ENCODE results near the gene SPATA9. TPM values are rescaled to one million over a fixed set of nuclear protein-coding genes. Genes with fewer than 3 reads are reported as not detected.

The SPATA9 gene
- total and polyA plus RNA-seq, 2 of the 8 experiments (the other 6 are each of a cell fraction or from before 2014, with no cell fraction given): not detected

GRCh38 chr5:95717439-95717838 is 34.6 kb upstream of the SPATA9 start:
- no peak overlapping the region for H2BK15ac ChIP-seq (ENCODE audit: low read length)
- H3K9ac ChIP-seq (replicated peaks in 1 of 4; ENCODE audit: extremely low read depth in 1 of 4, low read depth in 3 of 4, low read length in 3 of 4): no peak overlapping the region
- no peaks in the 10 kb centered on the region for H3K9me3 ChIP-seq (ENCODE audit: insufficient read depth in 2 of 2, low read depth in 1 of 2, low read length in 1 of 2)
- H3K79me2 ChIP-seq (ENCODE audit: control insufficient read depth in 1 of 2, insufficient read depth in 2 of 2, low read length in 2 of 2): no peaks in the 10 kb centered on the region
- no peak overlapping the region for H2BK20ac ChIP-seq (ENCODE audit: low read length)
- no peak overlapping the region for H3K4ac ChIP-seq (replicated peaks; ENCODE audit: insufficient read length, low read depth, low read length)
- 0 out of 7 replicates have a peak, but pooled peaks cover 0 to 1% (median 0%) of the 10 kb centered on the region in 4 experiments for H3K27me3 ChIP-seq (replicated peaks in 1 of 4; ENCODE audit: control insufficient read depth in 3 of 4, extremely low read depth in 1 of 4, insufficient read depth in 3 of 4, low read length in 3 of 4)
- no peak overlapping the region for H2AK5ac ChIP-seq (ENCODE audit: low read depth, low read length)
- TF ChIP-seq SP1 (IDR thresholded peaks at IDR 0.05; ENCODE audit: low read depth, low read length) (no peak), SAP30 (IDR thresholded peaks at IDR 0.05; ENCODE audit: insufficient read depth, insufficient replicate concordance, low read length) (no peak), RAD21 (IDR thresholded peaks at IDR 0.05 in 1 of 2, conservative IDR thresholded peaks at IDR 0.05 in 1 of 2; ENCODE audit: low read depth in 2 of 2, low read length in 2 of 2) (no peak), E2F6 (IDR thresholded peaks at IDR 0.05) (no peak), CEBPB (IDR thresholded peaks at IDR 0.05; ENCODE audit: low read depth, low read length) (no peak), BACH1 (IDR thresholded peaks at IDR 0.05; ENCODE audit: low read length) (no peak), FOSL1 (IDR thresholded peaks at IDR 0.05; ENCODE audit: insufficient read depth, low read depth, low read length) (no peak), KDM5A (IDR thresholded peaks at IDR 0.05; ENCODE audit: low read length) (no peak), CTBP2 (IDR thresholded peaks at IDR 0.05; ENCODE audit: borderline replicate concordance, insufficient read depth, insufficient read length, low read length) (no peak), CREB1 (IDR thresholded peaks at IDR 0.05) (no peak), POLR2AphosphoS5 (IDR thresholded peaks at IDR 0.05; ENCODE audit: low read depth, low read length) (no peak), POU5F1 (IDR thresholded peaks at IDR 0.05; ENCODE audit: low read depth, low read length) (no peak)
- H2BK5ac ChIP-seq (ENCODE audit: low read depth, low read length): no peak overlapping the region
- H3K4me3 ChIP-seq (ENCODE audit: extremely low read depth in 1 of 4, insufficient read depth in 2 of 4, low read depth in 3 of 4, low read length in 4 of 4): no peak overlapping the region
- no peak overlapping the region for H3K23ac ChIP-seq (ENCODE audit: insufficient read length)
- FAIRE-seq: no peak
- H4K20me1 ChIP-seq (replicated peaks in 1 of 2; ENCODE audit: control insufficient read depth in 1 of 2, insufficient read depth in 2 of 2, low read length in 2 of 2): no peaks in the 10 kb centered on the region
- H2BK120ac ChIP-seq (replicated peaks; ENCODE audit: low read depth, low read length): no peak overlapping the region
- ChIA-PET POLR2A (ENCODE audit: partially characterized antibody) (no interaction called here), CTCF (ENCODE audit: partially characterized antibody) (interaction anchor here (0.9 to 1.0 kb wide), 2 partner anchors 53 to 206 kb away, joined by 3 to 4 read pairs; no protein-coding TSS in a partner anchor)
- H2AFZ ChIP-seq (ENCODE audit: low read length): no peak overlapping the region
- WGBS, 2 experiments (ENCODE audit: extremely low coverage in 1 of 2, insufficient coverage in 1 of 2, insufficient read length in 1 of 2, insufficient replicate concordance in 2 of 2, low coverage in 1 of 2, low lambda C conversion rate in 2 of 2, missing lambda C conversion rate in 1 of 2): 79% methylated on average over 2 of the region's 2 CpGs; no CpG with 5 or more reads in 1 of the 2 experiments
- no peak for DNase-seq (ENCODE audit: low read depth in 1 of 2, low spot score in 2 of 2)
- H3K23me2 ChIP-seq (ENCODE audit: low read depth, low read length): no peaks in the 10 kb centered on the region
- H4K8ac ChIP-seq (ENCODE audit: extremely low read depth, insufficient read depth, low read length): no peak overlapping the region
- no peak overlapping the region for H3K4me2 ChIP-seq (ENCODE audit: insufficient read depth in 1 of 2, low read depth in 2 of 2, low read length in 2 of 2)
- H3K27ac ChIP-seq (ENCODE audit: low read depth, low read length): no peak overlapping the region
- H3K79me1 ChIP-seq (ENCODE audit: low read depth, low read length): no peaks in the 10 kb centered on the region
- H3K4me1 ChIP-seq (replicated peaks in 1 of 4; ENCODE audit: control insufficient read depth in 3 of 4, insufficient read depth in 4 of 4, low read length in 3 of 4): peaks cover 0 to 2% (median 0%) of the 10 kb centered on the region in 4 experiments; a peak in 1 of 7 replicates
- H3K36me3 ChIP-seq (ENCODE audit: control insufficient read depth in 2 of 4, insufficient read depth in 4 of 4, low read length in 3 of 4): no peaks in the 10 kb centered on the region
- no peak overlapping the region for H3K56ac ChIP-seq (replicated peaks; ENCODE audit: insufficient read length, low read depth, low read length)
- no peak overlapping the region for H2BK12ac ChIP-seq (ENCODE audit: low read depth, low read length)
- no peak overlapping the region for H4K91ac ChIP-seq (replicated peaks; ENCODE audit: insufficient read length, low read length)
- no peak overlapping the region for H4K5ac ChIP-seq (ENCODE audit: insufficient read length, low read depth, low read length)
- no peak overlapping the region for H3K14ac ChIP-seq (ENCODE audit: insufficient read length)
- H3K18ac ChIP-seq (ENCODE audit: extremely low read depth, low read length): no peak overlapping the region
